HEK293T (cell line): ENCODE results near the gene TJAP1.
A peak's percentile ranks its signal among the peaks of the same experiment; 100 is the strongest.

ENCODE experiments used
- CTCF ChIA-PET: fragments of 350-600 bp; formaldehyde crosslinking; extraction: SDS; loops from one replicate; lab custom pipeline; 2021; ENCODE audit warnings: antibody characterized with exemption, inconsistent platforms; lab: Yijun Ruan, JAX
- POLR2A ChIA-PET: fragments of 350-600 bp; formaldehyde crosslinking; extraction: SDS; loops from one replicate; lab custom pipeline; 2020; ENCODE audit warnings: antibody characterized with exemption, inconsistent platforms; lab: Yijun Ruan, JAX
- DNase-seq: peaks from one replicate; pipeline ENCODE4 v3.0.0; 2012; ENCODE audit warnings: mixed read lengths; ENCODE audit errors: extremely low spot score
- ARNT ChIP-seq: fragments of 450-650 bp; IDR thresholded peaks from 2 replicates; pipeline ENCODE4 v1.6.1; 2017; ENCODE audit warnings: mild to moderate bottlenecking
- BHLHE40 ChIP-seq: fragments of 450-650 bp; IDR thresholded peaks from 2 replicates; pipeline ENCODE4 v1.6.1; 2016; ENCODE audit warnings: mild to moderate bottlenecking, moderate library complexity, borderline replicate concordance
- CTBP1 ChIP-seq: fragments of 450-650 bp; IDR thresholded peaks from 2 replicates; pipeline ENCODE4 v1.6.1; 2016; ENCODE audit warnings: borderline replicate concordance
- ELF4 ChIP-seq: fragments of 450-650 bp; IDR thresholded peaks from 2 replicates; pipeline ENCODE4 v1.6.1; 2017; ENCODE audit warnings: antibody characterized with exemption
- FOXA1 ChIP-seq: fragments of 450-650 bp; IDR thresholded peaks from 2 replicates; pipeline ENCODE4 v1.6.1; 2016; ENCODE audit warnings: mild to moderate bottlenecking
- FOXM1 ChIP-seq: fragments of 450-650 bp; IDR thresholded peaks from 2 replicates; pipeline ENCODE4 v1.6.1; 2017; ENCODE audit warnings: mild to moderate bottlenecking, borderline replicate concordance
- HDGF ChIP-seq: fragments of 450-650 bp; IDR thresholded peaks from 2 replicates; pipeline ENCODE4 v1.6.1; 2017; ENCODE audit warnings: antibody characterized with exemption, borderline replicate concordance
- L3MBTL2 ChIP-seq: fragments of 450-650 bp; conservative IDR thresholded peaks from 2 replicates; pipeline ENCODE4 v1.6.1; 2016; ENCODE audit warnings: mild to moderate bottlenecking
- LEF1 ChIP-seq: fragments of 450-650 bp; IDR thresholded peaks from 2 replicates; pipeline ENCODE4 v1.6.1; 2017; ENCODE audit warnings: mild to moderate bottlenecking, borderline replicate concordance
- NFRKB ChIP-seq: fragments of 450-650 bp; IDR thresholded peaks from 2 replicates; pipeline ENCODE4 v1.6.1; 2016; ENCODE audit warnings: mild to moderate bottlenecking, moderate library complexity
- SP1 ChIP-seq: fragments of 450-650 bp; IDR thresholded peaks from 2 replicates; pipeline ENCODE4 v1.6.1; 2017
- SUZ12 ChIP-seq: fragments of 450-650 bp; IDR thresholded peaks from 2 replicates; pipeline ENCODE4 v1.6.1; 2016; ENCODE audit warnings: mild to moderate bottlenecking
- TARDBP ChIP-seq: fragments of 450-650 bp; IDR thresholded peaks from 2 replicates; pipeline ENCODE4 v1.6.1; 2016
- ZNF384 ChIP-seq: fragments of 450-650 bp; IDR thresholded peaks from 2 replicates; pipeline ENCODE4 v1.6.1; 2016
- TF ChIP-seq, protein P1 (sequence below): fragments of 450-650 bp; IDR thresholded peaks from 2 replicates; pipeline ENCODE4 v1.6.1; 2016

TJAP1 gene

DNA sequence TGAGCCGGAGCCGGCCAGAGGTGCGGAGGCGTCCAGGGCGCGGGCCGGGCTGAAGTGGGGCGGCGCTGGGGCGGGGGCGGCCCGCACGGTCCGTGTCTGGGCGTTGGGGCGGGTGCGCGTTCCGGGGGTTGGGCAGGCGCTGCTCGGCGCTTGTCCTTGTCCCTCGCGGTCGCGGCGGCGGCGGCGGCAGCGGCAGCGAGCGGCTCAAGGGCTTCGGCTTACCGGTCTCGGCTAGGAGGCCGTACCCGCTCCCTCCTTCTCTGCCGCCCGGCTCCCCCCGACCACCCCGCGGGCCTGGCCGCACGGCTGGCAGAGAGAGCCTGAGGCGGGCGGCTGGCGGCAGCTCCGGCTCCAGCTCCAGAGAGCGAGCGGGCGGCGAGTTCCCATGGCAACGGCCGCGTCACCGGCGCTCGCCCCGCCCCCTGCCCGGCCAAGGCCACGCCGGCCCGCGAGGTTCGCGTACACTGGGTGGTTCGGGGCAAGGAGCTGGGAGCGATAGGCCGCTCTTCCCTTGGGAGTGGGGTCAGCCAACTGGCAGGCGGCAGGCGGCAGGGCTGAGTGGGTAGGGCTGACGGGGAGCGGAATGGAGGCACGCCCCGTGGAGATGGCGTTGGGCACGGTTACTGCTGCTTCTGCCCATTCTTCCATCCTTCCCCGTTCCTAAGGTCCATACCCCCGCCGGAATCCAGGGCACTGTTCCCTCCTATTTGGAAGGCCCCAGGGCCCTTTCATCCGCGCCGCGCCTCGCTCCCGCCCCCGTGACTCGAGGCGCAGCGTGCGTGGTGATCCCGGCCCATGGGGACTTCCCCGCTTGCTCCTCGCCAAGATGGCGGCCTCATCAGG lies 32.8 kb downstream of the TJAP1 start, which contains the start of gene LRRC73:
TSS of gene LRRC73 (minus strand) at position 363 of the 843 bp plus-strand sequence. CDS start 561 bp downstream, outside the sequence.
- ChIA-PET CTCF (interaction anchor here (0.9 kb wide), 1 partner anchor 120 kb away, joined by 3 read pairs; no protein-coding TSS in a partner anchor), POLR2A (interaction anchor here (0.9 to 1.8 kb wide), 3 partner anchors 32 to 263 kb away, joined by 3 to 7 read pairs (median 4); partner anchors contain the start of gene TJAP1)
- TF ChIP-seq FOXA1 (no peak), CTBP1 (no peak), LEF1 (no peak), ARNT (no peak), HDGF (no peak), SP1 (no peak), TARDBP (no peak), FOXM1 (no peak)
- peak; percentile 85 for DNase-seq

DNA sequence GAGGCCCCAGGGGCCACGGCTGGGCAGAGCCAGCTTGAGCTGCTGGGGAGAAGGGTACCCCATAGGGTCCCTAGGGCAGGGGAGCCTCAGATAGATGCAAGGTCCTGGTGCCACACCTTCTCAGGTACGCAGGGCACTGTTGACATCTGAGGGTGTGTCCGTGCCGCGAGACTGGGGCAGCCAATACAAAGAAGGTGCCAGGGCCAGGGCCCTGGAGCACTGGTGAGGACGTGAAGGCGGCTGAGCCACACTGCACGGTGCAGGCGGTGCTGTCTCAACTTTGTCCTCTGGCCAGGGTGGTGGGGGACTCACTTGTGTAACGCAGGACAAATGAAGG lies 33.4 kb downstream of the TJAP1 start:
- POLR2A ChIA-PET: interaction anchor here (1.8 kb wide), 1 partner anchor 33 kb away, joined by 7 read pairs; the partner anchor contains the start of gene TJAP1
- no peak for DNase-seq
- CTCF ChIA-PET: no interaction called here
- TF ChIP-seq SUZ12 (no peak), ARNT (no peak), LEF1 (no peak), L3MBTL2 (no peak), CTBP1 (no peak), ZNF384 (no peak)

DNA sequence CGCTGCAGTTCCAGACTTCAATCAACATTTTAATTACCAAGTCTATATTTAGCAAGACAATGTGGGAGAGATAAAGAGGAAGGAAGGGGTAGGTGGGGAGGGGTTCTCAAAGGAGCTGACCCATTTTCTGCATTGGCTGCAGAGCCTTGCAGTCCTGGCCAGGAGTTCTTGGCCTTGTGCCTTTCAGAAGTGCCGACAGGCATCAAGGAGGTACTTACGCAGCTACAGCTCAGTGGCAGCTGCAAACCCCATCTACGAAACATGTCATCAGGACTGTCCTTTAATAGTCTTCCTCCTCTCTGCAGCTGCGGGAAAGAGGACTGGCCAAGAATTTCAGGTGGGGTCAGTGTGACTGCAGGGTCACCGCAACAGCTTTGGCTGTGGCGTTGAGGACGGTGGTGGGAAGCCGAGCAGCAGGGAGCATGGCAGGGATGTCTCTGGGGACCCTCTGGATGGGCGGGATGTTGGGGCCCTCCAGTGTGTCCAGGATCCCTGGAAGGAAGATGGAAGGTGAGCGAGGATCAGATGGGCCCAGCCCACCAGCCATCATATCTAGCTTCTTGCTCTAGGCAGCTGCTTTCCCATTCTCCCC lies 34.5 kb downstream of the TJAP1 start:
- no peak for DNase-seq
- ChIA-PET CTCF (no interaction called here), POLR2A (interaction anchor here (0.9 to 1.1 kb wide), 2 partner anchors 10 to 248 kb away, joined by 3 read pairs; no protein-coding TSS in a partner anchor)
- TF ChIP-seq FOXA1: no peak
- TF ChIP-seq L3MBTL2: no peak
- TF ChIP-seq ZNF384: no peak
- no peak for TF ChIP-seq SUZ12
- no peak for TF ChIP-seq BHLHE40
- no peak for TF ChIP-seq HDGF
- TF ChIP-seq TARDBP: no peak
- no peak for TF ChIP-seq SP1
- TF ChIP-seq, protein P1, sequence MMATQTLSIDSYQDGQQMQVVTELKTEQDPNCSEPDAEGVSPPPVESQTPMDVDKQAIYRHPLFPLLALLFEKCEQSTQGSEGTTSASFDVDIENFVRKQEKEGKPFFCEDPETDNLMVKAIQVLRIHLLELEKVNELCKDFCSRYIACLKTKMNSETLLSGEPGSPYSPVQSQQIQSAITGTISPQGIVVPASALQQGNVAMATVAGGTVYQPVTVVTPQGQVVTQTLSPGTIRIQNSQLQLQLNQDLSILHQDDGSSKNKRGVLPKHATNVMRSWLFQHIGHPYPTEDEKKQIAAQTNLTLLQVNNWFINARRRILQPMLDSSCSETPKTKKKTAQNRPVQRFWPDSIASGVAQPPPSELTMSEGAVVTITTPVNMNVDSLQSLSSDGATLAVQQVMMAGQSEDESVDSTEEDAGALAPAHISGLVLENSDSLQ: no peak
- TF ChIP-seq FOXM1: no peak
- TF ChIP-seq LEF1: no peak
- TF ChIP-seq ARNT: no peak

DNA sequence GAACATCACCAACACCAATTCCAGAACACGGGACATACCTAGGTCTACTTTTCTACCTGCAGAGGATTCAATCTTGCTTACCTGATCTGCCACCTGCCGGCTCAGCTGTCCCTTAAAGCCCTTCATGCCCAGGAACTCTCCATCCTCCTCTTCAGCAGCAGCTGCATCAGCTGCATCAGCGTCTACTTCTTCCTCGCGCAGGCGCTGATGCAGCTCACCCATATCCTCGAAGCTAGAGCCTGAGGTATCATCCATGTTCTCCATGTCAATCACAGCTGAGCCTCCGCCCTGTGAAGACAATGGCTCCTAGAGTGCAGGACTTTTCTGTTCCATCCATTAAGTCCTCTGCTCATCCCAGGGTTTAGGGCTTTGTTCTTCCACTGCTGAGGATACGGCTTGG lies 38.4 kb downstream of the TJAP1 start:
- no peak for DNase-seq
- ChIA-PET POLR2A (interaction anchor here (0.9 to 2.3 kb wide), 3 partner anchors 10 to 38 kb away, joined by 3 to 13 read pairs (median 5); partner anchors contain the start of gene TJAP1), CTCF (interaction anchor here (1.2 to 1.3 kb wide), 2 partner anchors 8 to 10 kb away, joined by 3 read pairs; no protein-coding TSS in a partner anchor)

DNA sequence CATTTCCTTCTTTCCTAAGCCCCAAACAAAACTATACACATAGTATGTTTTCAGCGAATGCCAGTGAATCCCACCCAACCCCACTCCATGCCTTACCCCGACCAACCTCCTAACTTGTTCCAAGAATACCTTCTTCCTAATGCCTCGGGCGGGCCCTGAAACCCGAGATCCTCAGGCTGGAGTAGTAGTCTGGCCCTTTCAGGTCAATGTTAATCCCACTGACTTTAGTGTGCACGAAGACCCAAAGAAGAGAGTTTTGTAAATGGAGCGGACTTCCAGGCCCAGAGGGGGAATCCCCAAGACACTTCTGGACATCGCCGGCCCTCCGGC lies 39.0 kb downstream of the TJAP1 start:
- TF ChIP-seq ARNT (no peak), FOXM1 (no peak), CTBP1 (no peak), FOXA1 (no peak), HDGF (no peak), ZNF384 (no peak)
- no peak for DNase-seq
- CTCF ChIA-PET: interaction anchor here (1.2 to 1.3 kb wide), 2 partner anchors 9 to 10 kb away, joined by 3 read pairs; no protein-coding TSS in a partner anchor
- POLR2A ChIA-PET: interaction anchor here (0.9 to 2.3 kb wide), 11 partner anchors 8 to 270 kb away, joined by 3 to 13 read pairs (median 5); partner anchors contain the start of genes POLH, TJAP1 and XPO5

More for the DNA sequence above, 38.4 kb downstream of the TJAP1 start:
- TF ChIP-seq NFRKB: no peak
- TF ChIP-seq, protein P1: peak; percentile 56
- no peak for TF ChIP-seq LEF1

DNA sequence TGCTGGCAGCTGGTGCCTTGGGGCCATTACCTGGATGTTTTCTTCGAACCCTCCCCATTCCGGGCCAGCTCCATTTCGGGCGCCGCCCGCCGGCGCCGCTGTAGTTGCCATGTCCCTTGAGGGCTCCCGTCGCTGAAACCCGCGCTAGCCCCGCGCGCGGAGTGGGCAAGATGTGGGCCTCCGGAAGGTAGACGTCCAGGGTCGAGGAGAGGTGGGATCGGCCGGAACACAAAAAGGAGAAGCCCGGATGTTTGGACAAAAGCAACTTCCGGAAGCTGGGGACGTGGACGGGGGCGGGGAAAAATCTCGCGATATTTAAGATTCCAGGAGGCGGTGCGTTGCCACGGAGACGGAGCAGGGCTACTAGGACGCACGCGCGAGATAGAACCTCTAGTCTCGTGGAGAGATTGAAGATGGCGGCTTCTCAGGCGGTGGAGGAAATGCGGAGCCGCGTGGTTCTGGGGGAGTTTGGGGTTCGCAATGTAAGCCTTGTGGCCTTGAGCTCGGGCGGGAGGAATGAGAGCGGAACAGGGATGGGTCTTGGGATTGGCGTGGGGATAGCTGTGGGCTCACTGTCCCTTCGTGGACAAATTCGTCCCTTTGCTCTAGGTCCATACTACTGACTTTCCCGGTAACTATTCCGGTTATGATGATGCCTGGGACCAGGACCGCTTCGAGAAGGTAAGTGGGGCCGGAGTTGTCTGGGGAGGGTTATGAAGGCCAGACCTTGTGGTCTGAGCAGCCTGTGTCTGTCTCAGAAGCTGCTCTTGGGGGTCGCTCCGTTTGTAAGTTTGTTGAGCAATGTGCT lies 39.5 kb downstream of the TJAP1 start, which contains the start of the genes POLR1C and YIPF3:
TSS of gene POLR1C (plus strand) at position 393 of the 808 bp plus-strand sequence. CDS start at position 414, 21 bp downstream.
TSS of gene YIPF3 (minus strand) at position 230 of the 808 bp plus-strand sequence. CDS start at position 111, 119 bp downstream.
- peak; percentile 98 for DNase-seq

More for the DNA sequence above, 39.5 kb downstream of the TJAP1 start, which contains the start of the genes POLR1C and YIPF3:
- POLR2A ChIA-PET: interaction anchor here (0.9 to 2.3 kb wide), 14 partner anchors 8 to 270 kb away, joined by 3 to 13 read pairs (median 4); partner anchors contain the start of genes POLH, TJAP1 and XPO5
- TF ChIP-seq CTBP1 (no peak), L3MBTL2 (0 out of 2 replicates have a peak, but pooled peaks have one; percentile 32), ELF4 (peak; percentile 58; the same call in 1 of the 2 replicates), FOXA1 (no peak)
- CTCF ChIA-PET: interaction anchor here (1.2 to 1.3 kb wide), 2 partner anchors 10 to 11 kb away, joined by 3 read pairs; no protein-coding TSS in a partner anchor
